NOMO-1 (cell line): Measurements from ENCODE around the gene KMT2B.

Source experiments
- DNase-seq, 2 experiments: peaks; one replicate each; lab custom pipeline; 2025; ENCODE audit not compliant: unreplicated experiment in 2 of 2; lab: John Stamatoyannopoulos, UW

Gene KMT2B

GRCh38 chr19:35727053-35727955 lies 9.5 kb downstream of the KMT2B start:
- no peak for DNase-seq

GRCh38 chr19:35727956-35728706 lies 10.3 kb downstream of the KMT2B start:
- DNase-seq: no peak

GRCh38 chr19:35729021-35729420 lies 11.2 kb downstream of the KMT2B start:
- DNase-seq: no peak

- DNase-seq: no peak
Observed at GRCh38 chr19:35729763-35730162, 12.0 kb downstream of the KMT2B start.

GRCh38 chr19:35730326-35730725 lies 12.5 kb downstream of the KMT2B start:
- DNase-seq: no peak

- DNase-seq: no peak
Observed at GRCh38 chr19:35731353-35731752, 13.6 kb downstream of the KMT2B start.

GRCh38 chr19:35731779-35732405 lies 14.1 kb downstream of the KMT2B start:
- DNase-seq: no peak

GRCh38 chr19:35732540-35733179 lies 14.9 kb downstream of the KMT2B start:
- DNase-seq: no peak

GRCh38 chr19:35733180-35734125 lies 15.7 kb downstream of the KMT2B start:
- DNase-seq: no peak

- no peak for DNase-seq
Observed at GRCh38 chr19:35734273-35734672, 16.5 kb downstream of the KMT2B start.

- no peak for DNase-seq
Observed at GRCh38 chr19:35734889-35735288, 17.1 kb downstream of the KMT2B start.

- DNase-seq: no peak
Observed at GRCh38 chr19:35736913-35737886, 19.4 kb downstream of the KMT2B start.

- DNase-seq: no peak
Observed at GRCh38 chr19:35738021-35738886, 20.5 kb downstream of the KMT2B start.

- no peak for DNase-seq
Observed at GRCh38 chr19:35738887-35739229, 21.1 kb downstream of the KMT2B start.

GRCh38 chr19:35739275-35740107 lies 21.7 kb downstream of the KMT2B start:
- DNase-seq: no peak

GRCh38 chr19:35740108-35740422 lies 22.3 kb downstream of the KMT2B start:
- DNase-seq: no peak
